GM12873 (cell line): ENCODE data around the gene C1QTNF9.

Experiments
- TF ChIP-seq, protein P1 (sequence below): IDR thresholded peaks from 2 replicates; pipeline ENCODE4 v1.5.1; 2012; ENCODE audit warnings: low read depth, mild to moderate bottlenecking, moderate library complexity, low read length, control low read depth; ENCODE audit not compliant: insufficient read depth; ENCODE audit errors: missing control alignments

Gene C1QTNF9

DNA sequence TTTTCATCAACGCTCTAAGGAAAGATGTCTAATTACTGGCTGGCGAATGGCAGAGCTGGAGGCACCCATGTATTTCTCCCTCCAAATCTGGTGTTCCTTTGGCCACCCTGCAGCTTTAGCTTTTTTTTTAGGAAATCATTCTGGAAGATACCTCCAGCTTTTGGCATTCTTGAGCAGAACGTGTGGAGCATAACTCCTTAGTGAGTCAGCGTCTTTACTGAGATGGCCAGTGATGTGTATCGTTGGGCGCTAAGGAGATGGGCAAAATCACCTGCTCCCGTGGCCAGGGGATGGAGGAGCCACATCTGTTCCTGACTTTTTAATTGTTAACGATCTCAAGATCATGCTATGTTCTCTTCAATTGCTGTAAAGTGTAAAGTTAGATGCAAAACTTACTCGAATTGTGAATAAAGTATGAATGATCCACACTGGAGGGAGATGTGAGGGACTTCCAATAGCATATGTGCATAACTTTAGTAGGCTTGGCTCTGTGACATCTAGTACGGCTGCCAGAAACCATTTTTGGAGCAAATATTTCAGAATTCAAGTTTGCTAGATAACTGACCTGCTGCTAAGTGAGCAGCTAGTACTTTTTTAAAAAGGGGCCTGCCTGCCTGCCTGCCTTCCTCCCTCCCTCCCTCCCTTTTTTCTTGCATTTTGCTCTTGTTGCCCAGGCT lies 24.4 kb upstream of the C1QTNF9 start:
- TF ChIP-seq, protein P1, sequence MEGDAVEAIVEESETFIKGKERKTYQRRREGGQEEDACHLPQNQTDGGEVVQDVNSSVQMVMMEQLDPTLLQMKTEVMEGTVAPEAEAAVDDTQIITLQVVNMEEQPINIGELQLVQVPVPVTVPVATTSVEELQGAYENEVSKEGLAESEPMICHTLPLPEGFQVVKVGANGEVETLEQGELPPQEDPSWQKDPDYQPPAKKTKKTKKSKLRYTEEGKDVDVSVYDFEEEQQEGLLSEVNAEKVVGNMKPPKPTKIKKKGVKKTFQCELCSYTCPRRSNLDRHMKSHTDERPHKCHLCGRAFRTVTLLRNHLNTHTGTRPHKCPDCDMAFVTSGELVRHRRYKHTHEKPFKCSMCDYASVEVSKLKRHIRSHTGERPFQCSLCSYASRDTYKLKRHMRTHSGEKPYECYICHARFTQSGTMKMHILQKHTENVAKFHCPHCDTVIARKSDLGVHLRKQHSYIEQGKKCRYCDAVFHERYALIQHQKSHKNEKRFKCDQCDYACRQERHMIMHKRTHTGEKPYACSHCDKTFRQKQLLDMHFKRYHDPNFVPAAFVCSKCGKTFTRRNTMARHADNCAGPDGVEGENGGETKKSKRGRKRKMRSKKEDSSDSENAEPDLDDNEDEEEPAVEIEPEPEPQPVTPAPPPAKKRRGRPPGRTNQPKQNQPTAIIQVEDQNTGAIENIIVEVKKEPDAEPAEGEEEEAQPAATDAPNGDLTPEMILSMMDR, result no peak

DNA sequence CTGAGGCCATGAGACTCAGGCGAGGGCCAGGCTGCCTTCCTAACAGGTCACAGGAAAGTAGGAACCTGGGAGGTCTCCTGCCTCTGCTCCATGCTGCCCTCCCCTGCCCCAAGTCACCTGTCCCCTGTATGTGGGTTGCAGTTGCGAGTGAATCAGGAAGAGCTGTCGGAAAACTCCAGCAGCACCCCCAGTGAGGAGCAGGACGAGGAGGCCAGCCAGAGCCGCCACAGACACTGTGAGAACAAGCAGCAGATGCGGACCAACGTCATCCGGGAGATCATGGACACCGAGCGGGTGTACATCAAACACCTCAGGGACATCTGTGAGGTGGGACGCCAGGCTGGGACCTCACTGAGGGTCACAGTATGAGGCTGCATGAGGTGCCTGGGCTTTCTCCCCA lies 22.8 kb upstream of the C1QTNF9 start:
- TF ChIP-seq, protein P1, result no peak

DNA sequence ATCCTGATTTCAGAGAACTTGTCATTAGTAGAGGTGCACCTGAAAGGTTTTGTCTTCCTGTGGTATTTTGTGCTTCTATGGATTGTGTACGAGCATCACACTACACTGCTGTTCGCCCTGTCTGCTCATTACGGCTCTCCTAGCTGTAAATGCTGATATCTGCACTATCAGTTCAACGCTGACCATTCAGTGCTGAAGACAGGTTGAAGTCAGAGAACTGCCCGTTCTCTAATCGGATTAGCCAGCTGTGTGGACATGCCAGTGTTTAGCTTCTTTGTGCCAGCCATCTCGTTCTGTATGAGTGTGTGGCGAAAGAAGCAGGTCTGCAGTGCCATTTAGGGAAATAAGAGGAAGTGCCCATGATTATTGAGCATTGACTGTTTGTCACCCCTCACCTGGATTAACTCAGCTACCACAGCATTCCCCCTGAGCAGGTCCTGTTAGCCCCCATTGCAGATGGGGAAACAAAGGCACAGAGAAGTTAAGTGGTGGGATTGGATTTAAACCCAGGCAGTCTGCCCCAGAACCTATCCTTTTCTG lies 21.6 kb upstream of the C1QTNF9 start:
- TF ChIP-seq, protein P1, result no peak

DNA sequence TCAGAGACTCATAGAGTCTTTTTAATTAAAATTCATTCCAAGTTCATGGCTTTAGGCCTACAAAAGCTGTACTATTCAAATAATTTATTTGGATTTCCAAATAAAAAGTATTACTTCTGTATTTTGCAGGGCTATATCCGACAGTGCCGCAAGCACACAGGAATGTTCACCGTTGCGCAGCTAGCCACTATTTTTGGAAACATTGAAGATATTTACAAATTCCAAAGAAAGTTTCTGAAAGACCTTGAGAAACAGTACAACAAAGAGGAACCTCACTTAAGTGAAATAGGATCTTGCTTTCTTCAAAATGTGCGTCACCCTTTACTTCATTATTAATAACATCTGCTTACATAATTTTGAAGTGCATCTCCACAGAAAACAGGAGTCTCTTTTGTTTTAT lies 20.5 kb upstream of the C1QTNF9 start:
- TF ChIP-seq, protein P1, result no peak

DNA sequence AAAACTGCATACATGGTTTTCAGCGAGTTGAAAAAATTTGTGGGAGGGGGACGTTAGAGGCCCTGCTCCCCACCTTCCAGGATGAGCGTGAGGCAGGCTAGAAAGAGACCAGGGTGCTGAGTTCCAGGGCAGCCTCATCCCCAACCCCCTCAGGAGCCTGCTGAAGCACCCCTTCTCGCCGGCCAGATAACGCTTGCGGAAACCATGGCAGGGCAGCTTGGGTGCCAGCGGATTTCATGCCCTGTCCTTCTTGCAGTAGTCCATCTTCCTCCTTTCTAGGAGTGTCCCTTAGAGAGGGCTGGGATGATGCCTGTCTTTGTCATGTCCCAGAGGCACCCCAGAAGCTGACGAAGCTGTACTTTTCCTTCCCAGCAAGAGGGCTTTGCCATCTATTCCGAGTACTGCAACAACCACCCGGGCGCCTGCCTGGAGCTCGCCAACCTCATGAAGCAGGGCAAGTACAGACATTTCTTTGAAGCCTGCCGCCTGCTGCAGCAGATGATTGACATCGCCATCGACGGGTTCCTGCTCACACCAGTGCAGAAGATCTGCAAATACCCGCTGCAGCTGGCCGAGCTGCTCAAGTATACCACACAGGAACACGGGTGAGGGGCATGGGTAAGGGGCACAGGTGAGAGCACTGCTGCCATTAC lies 19.0 kb upstream of the C1QTNF9 start:
- TF ChIP-seq, protein P1, result no peak

DNA sequence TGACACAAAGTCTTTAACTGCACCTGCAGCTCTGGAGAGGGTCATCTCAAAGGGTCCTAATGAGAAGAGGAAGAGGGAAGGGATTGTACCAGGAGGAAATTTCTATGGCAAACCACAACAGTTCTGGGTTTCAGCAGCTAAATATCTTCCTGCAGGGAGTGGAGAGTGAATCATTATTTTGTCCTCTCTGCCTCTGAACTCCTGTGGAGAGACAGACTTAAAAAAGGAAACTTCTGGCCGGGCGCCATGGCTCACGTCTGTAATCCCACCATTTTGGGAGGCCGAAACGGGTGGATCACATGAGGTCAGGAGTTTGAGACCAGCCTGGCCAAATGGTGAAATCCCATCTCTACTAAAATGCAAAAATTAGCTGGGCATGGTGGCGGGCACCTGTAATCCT lies 16.9 kb upstream of the C1QTNF9 start:
- TF ChIP-seq, protein P1, result no peak

DNA sequence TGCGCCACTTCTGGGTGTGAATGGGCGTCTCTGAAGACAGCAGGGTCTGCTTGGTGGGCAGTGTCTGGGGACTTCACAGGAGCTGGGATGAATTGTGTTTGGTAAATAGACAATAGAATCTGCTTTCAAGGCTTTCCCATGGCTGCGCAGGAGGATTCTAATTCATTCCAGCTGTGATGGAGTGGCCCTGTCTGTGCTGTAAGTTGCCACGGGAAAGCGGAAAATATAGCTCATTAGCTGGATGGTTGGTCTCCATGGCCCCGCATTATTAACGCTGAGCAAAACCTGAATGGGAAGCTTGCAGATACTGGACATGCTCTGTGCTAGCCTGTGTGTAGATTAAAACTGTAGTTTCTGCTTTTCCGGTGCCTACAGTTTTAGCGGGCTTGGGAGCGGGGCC lies 15.6 kb upstream of the C1QTNF9 start:
- TF ChIP-seq, protein P1, result no peak
